ENCODE results near the gene ZNF17. TPM values are rescaled to one million over a fixed set of nuclear protein-coding genes. Genes with fewer than 3 reads are reported as not detected.

Gene ZNF17
- 10 to 100 TPM in 3 of 4 donors, 1 to 10 TPM in 1; 8.0 to 14.1 (median 12.4) TPM for total RNA-seq

- no peak for TF ChIP-seq CTCF (IDR thresholded peaks at IDR 0.05; ENCODE audit: low read depth)
Measured at GRCh38 chr19:57410877-57411671, at the start of gene ZNF17. ZNF17 (plus strand) TSS chr19:57411161; CDS start chr19:57413616, 2,455 bp downstream.

- TF ChIP-seq CTCF (IDR thresholded peaks at IDR 0.05; ENCODE audit: low read depth) = no peak
Measured at GRCh38 chr19:57362419-57362818, 48.5 kb upstream of the ZNF17 start.

GRCh38 chr19:57362997-57363687, 47.8 kb upstream of the ZNF17 start, which contains the start of the genes TRAPPC2B and ZNF547:
TRAPPC2B (plus strand) TSS chr19:57363551; CDS start chr19:57364834, 1,283 bp downstream.
ZNF547 (plus strand) TSS chr19:57363551; CDS start chr19:57368556, 5,005 bp downstream.
- TF ChIP-seq CTCF (IDR thresholded peaks at IDR 0.05; ENCODE audit: low read depth) = no peak

GRCh38 chr19:57363688-57364181, 47.2 kb upstream of the ZNF17 start:
- TF ChIP-seq CTCF (IDR thresholded peaks at IDR 0.05; ENCODE audit: low read depth) = no peak

GRCh38 chr19:57366776-57367175, 44.2 kb upstream of the ZNF17 start:
- TF ChIP-seq CTCF (IDR thresholded peaks at IDR 0.05; ENCODE audit: low read depth) = no peak

GRCh38 chr19:57374179-57374578, 36.8 kb upstream of the ZNF17 start:
- TF ChIP-seq CTCF (IDR thresholded peaks at IDR 0.05; ENCODE audit: low read depth) = no peak

GRCh38 chr19:57376151-57376550, 34.8 kb upstream of the ZNF17 start:
- TF ChIP-seq CTCF (IDR thresholded peaks at IDR 0.05; ENCODE audit: low read depth) = no peak
